ENCODE measurements around the gene DISP3.

GRCh38 chr1:11449100-11449403 lies 29.9 kb upstream of the DISP3 start:
- TF ChIP-seq CTCF (IDR thresholded peaks at IDR 0.05; ENCODE audit: low read depth, low read length, poor library complexity, severe bottlenecking) (no peak), EZH2phosphoT487 (IDR thresholded peaks at IDR 0.05; ENCODE audit: borderline replicate concordance, low read length) (no peak)

Data from DOHH2 (cell line).